GF-D8 (cell line): Measurements from ENCODE around the gene DRG2.
A peak's percentile ranks its signal among the peaks of the same experiment; 100 is the strongest.

ENCODE experiments used
- DNase-seq: peaks from one replicate; lab custom pipeline; 2025; lab: John Stamatoyannopoulos, UW

DRG2 gene

GRCh38 chr17:18074566-18075272 is 13.0 kb upstream of the DRG2 start:
- DNase-seq: no peak

- DNase-seq: no peak
Measured at GRCh38 chr17:18076936-18077335, 10.8 kb upstream of the DRG2 start.

GRCh38 chr17:18079543-18079942 is 8.2 kb upstream of the DRG2 start:
- no peak for DNase-seq

GRCh38 chr17:18084256-18084655 is 3.5 kb upstream of the DRG2 start:
- DNase-seq: no peak

GRCh38 chr17:18089613-18090012 is 1.9 kb downstream of the DRG2 start:
- DNase-seq: no peak

- DNase-seq: no peak
Measured at GRCh38 chr17:18093616-18094408, 6.1 kb downstream of the DRG2 start.

- DNase-seq: no peak
Measured at GRCh38 chr17:18094409-18094807, 6.7 kb downstream of the DRG2 start.

GRCh38 chr17:18099516-18099915 is 11.8 kb downstream of the DRG2 start:
- no peak for DNase-seq

- DNase-seq: no peak
Measured at GRCh38 chr17:18100616-18101015, 12.9 kb downstream of the DRG2 start.

GRCh38 chr17:18101828-18102227 is 14.1 kb downstream of the DRG2 start:
- DNase-seq: no peak

- peak; percentile 18 for DNase-seq
Measured at GRCh38 chr17:18102640-18103039, 14.9 kb downstream of the DRG2 start.

GRCh38 chr17:18105027-18105426 is 17.3 kb downstream of the DRG2 start:
- no peak for DNase-seq

GRCh38 chr17:18105595-18105994 is 17.8 kb downstream of the DRG2 start:
- no peak for DNase-seq

- DNase-seq: no peak
Measured at GRCh38 chr17:18106211-18106610, 18.5 kb downstream of the DRG2 start.

GRCh38 chr17:18107061-18107790 is 19.5 kb downstream of the DRG2 start:
- DNase-seq: no peak

GRCh38 chr17:18107971-18108370 is 20.2 kb downstream of the DRG2 start:
- no peak for DNase-seq

GRCh38 chr17:18108401-18109312 is 20.9 kb downstream of the DRG2 start, which contains the start of gene MYO15A:
MYO15A (plus strand) TSS chr17:18108756; CDS start chr17:18118801, 10,045 bp downstream.
- DNase-seq: no peak

GRCh38 chr17:18109935-18110485 is 22.3 kb downstream of the DRG2 start:
- DNase-seq: no peak

- no peak for DNase-seq
Measured at GRCh38 chr17:18110636-18111145, 22.9 kb downstream of the DRG2 start.

GRCh38 chr17:18111330-18111971 is 23.7 kb downstream of the DRG2 start:
- DNase-seq: no peak

- no peak for DNase-seq
Measured at GRCh38 chr17:18115517-18115916, 27.8 kb downstream of the DRG2 start.
